HepG2 (cell line): ENCODE results near the gene ACVR1C.

Source experiments
- CREB1 ChIP-seq, 2 experiments: fragments of 450-650 bp in 1 of 2; IDR thresholded peaks; 2 replicates each; pipeline ENCODE4 v1.6.1; 2016 to 2017; ENCODE audit warnings: control low read depth in 1 of 2, mild to moderate bottlenecking in 1 of 2, missing compliant biosample characterization in 1 of 2, missing genetic modification characterization in 1 of 2
- ZNF468 ChIP-seq: sonication (generic); formaldehyde crosslinking; IDR thresholded peaks from 2 replicates; pipeline ENCODE4 v1.8.0; 2022; ENCODE audit warnings: mild to moderate bottlenecking, moderate library complexity, missing genetic modification reagents

GRCh38 chr2:157631861-157632260 lies 3.2 kb upstream of the ACVR1C start:
- TF ChIP-seq ZNF468 (CRISPR knock-in tag) = no peak
- no peak for TF ChIP-seq CREB1 (IDR thresholded peaks at IDR 0.05)
- no peak for TF ChIP-seq CREB1 (CRISPR knock-in tag; IDR thresholded peaks at IDR 0.05)
